ENCODE data around the gene RAB42.

Gene RAB42

DNA sequence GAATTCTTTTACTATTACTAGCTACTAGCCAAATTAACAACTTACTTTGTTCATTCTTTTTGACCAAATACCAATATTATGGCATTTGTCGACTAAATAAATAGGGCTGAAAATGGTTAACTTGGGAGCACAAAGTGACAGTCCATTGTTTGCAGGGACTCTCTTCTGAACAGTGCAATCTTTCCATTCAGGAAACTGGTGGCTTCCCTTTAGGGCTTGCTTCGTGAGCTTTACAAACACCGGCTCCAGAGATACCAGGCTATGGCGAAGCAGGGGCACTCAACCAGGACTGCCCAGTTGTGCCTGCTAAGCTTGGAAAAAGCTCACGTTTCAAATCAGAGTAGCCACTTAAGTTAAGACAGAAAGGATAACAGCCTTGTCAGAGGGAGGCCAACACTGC lies 12.3 kb downstream of the RAB42 start:
- H3K9ac ChIP-seq (ENCODE audit: low read length): no peak overlapping the region
- no peak overlapping the region for H3K14ac ChIP-seq (ENCODE audit: low read length)
- no peak overlapping the region for H4K8ac ChIP-seq (ENCODE audit: low read depth, low read length)
- no peaks in the 10 kb centered on the region for H3K79me2 ChIP-seq (ENCODE audit: control insufficient read depth, insufficient read depth, low read length, poor library complexity)
- H3K79me1 ChIP-seq (ENCODE audit: low read length): peaks cover 7% of the 10 kb centered on the region
- DNase-seq: no peak
- no peak overlapping the region for H2AFZ ChIP-seq (ENCODE audit: insufficient read depth, low read length, poor library complexity)
- H2AK5ac ChIP-seq (ENCODE audit: low read length): no peak overlapping the region
- H3K27ac ChIP-seq (ENCODE audit: low read depth, low read length): peak overlapping the region; percentile 31
- peak overlapping the region; percentile 18 for H2BK5ac ChIP-seq (ENCODE audit: low read depth, low read length, poor library complexity)
- peak overlapping the region; percentile 4 for H4K91ac ChIP-seq (ENCODE audit: low read depth, low read length)
- H3K27me3 ChIP-seq (ENCODE audit: insufficient read depth, low read length): no peaks in the 10 kb centered on the region
- H2BK120ac ChIP-seq (ENCODE audit: insufficient read depth, low read length, poor library complexity): peak overlapping the region; percentile 52
- no peak overlapping the region for H3K4me2 ChIP-seq (ENCODE audit: low read length)
- no peak overlapping the region for H3K4me3 ChIP-seq (ENCODE audit: low read depth, low read length)
- peaks cover 14 to 15% of the 10 kb centered on the region in 2 experiments for H3K36me3 ChIP-seq (ENCODE audit: control insufficient read depth in 1 of 2, insufficient read depth in 2 of 2, low read length in 2 of 2)
- no peak overlapping the region for H4K12ac ChIP-seq (ENCODE audit: low read depth, low read length)
- H3K9me3 ChIP-seq (ENCODE audit: insufficient read depth, low read depth, low read length): no peaks in the 10 kb centered on the region
- H3K23ac ChIP-seq (ENCODE audit: low read length): no peak overlapping the region
- peak overlapping the region; percentile 29 for H2BK12ac ChIP-seq (ENCODE audit: low read length)
- no peak overlapping the region for H3K18ac ChIP-seq (ENCODE audit: low read length)
- H3K4me1 ChIP-seq (ENCODE audit: control insufficient read depth in 1 of 2, insufficient read depth in 2 of 2, low read length in 2 of 2): peaks cover 20 to 24% of the 10 kb centered on the region in 2 experiments
- no peak overlapping the region for H3K4ac ChIP-seq (ENCODE audit: low read depth, low read length)
- no CpG with 5 or more reads among the region's 5 CpGs for WGBS (ENCODE audit: extremely low coverage, insufficient coverage, insufficient read length)

DNA sequence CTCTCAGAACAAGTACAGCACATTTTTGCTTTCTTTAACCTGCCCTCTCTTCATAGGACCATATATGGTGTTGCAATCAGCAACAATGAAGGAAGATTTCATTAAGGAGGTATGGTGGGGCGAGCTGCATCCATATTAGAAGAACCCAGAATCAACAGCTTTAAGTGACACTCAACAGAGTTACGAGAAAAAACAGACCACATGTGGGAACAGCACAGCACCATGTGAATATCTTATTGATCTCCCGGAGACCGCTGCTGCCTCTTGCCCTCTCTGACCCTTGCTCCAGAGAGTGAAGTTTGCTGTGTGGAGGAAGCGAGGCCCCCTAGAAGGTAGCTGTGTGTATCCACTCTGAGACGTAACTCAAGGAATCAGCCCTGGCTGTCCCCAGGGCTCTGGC lies 12.9 kb downstream of the RAB42 start:
- Histone ChIP-seq H3K18ac (ENCODE audit: low read length) (no peak overlapping the region), H3K9ac (ENCODE audit: low read length) (no peak overlapping the region), H4K12ac (ENCODE audit: low read depth, low read length) (no peak overlapping the region), H3K79me2 (ENCODE audit: control insufficient read depth, insufficient read depth, low read length, poor library complexity) (no peaks in the 10 kb centered on the region), H3K27me3 (ENCODE audit: insufficient read depth, low read length) (no peaks in the 10 kb centered on the region), H3K9me3 (ENCODE audit: insufficient read depth, low read depth, low read length) (no peaks in the 10 kb centered on the region), H2AFZ (ENCODE audit: insufficient read depth, low read length, poor library complexity) (no peak overlapping the region), H3K4me2 (ENCODE audit: low read length) (peak overlapping the region; percentile 2), H3K4ac (ENCODE audit: low read depth, low read length) (no peak overlapping the region), H3K4me1 (ENCODE audit: control insufficient read depth in 1 of 2, insufficient read depth in 2 of 2, low read length in 2 of 2) (peaks cover 16 to 24% of the 10 kb centered on the region in 2 experiments), H3K79me1 (ENCODE audit: low read length) (peaks cover 3% of the 10 kb centered on the region), H3K36me3 (ENCODE audit: control insufficient read depth in 1 of 2, insufficient read depth in 2 of 2, low read length in 2 of 2) (peaks cover 15 to 16% of the 10 kb centered on the region in 2 experiments), H3K4me3 (ENCODE audit: low read depth, low read length) (no peak overlapping the region), H3K23ac (ENCODE audit: low read length) (no peak overlapping the region), H2AK5ac (ENCODE audit: low read length) (no peak overlapping the region), H4K91ac (ENCODE audit: low read depth, low read length) (no peak overlapping the region), H3K14ac (ENCODE audit: low read length) (no peak overlapping the region), H2BK120ac (ENCODE audit: insufficient read depth, low read length, poor library complexity) (no peak overlapping the region), H4K8ac (ENCODE audit: low read depth, low read length) (no peak overlapping the region), H2BK5ac (ENCODE audit: low read depth, low read length, poor library complexity) (no peak overlapping the region), H3K27ac (ENCODE audit: low read depth, low read length) (peak overlapping the region; percentile 31), H2BK12ac (ENCODE audit: low read length) (no peak overlapping the region)
- DNase-seq: no peak
- WGBS (ENCODE audit: extremely low coverage, insufficient coverage, insufficient read length): no CpG with 5 or more reads among the region's 6 CpGs

- no peaks in the 10 kb centered on the region for H3K79me2 ChIP-seq (ENCODE audit: control insufficient read depth, insufficient read depth, low read length, poor library complexity)
- no peak overlapping the region for H3K27ac ChIP-seq (ENCODE audit: low read depth, low read length)
- H4K8ac ChIP-seq (ENCODE audit: low read depth, low read length): no peak overlapping the region
- WGBS (ENCODE audit: extremely low coverage, insufficient coverage, insufficient read length): no CpG with 5 or more reads among the region's 2 CpGs
- H3K27me3 ChIP-seq (ENCODE audit: insufficient read depth, low read length): no peaks in the 10 kb centered on the region
- H3K4me1 ChIP-seq (ENCODE audit: control insufficient read depth in 1 of 2, insufficient read depth in 2 of 2, low read length in 2 of 2): peaks cover 15 to 20% of the 10 kb centered on the region in 2 experiments
- H3K9ac ChIP-seq (ENCODE audit: low read length): peak overlapping the region; percentile 59
- H3K4me3 ChIP-seq (ENCODE audit: low read depth, low read length): no peak overlapping the region
- H3K4ac ChIP-seq (ENCODE audit: low read depth, low read length): no peak overlapping the region
- H2BK120ac ChIP-seq (ENCODE audit: insufficient read depth, low read length, poor library complexity): no peak overlapping the region
- H3K9me3 ChIP-seq (ENCODE audit: insufficient read depth, low read depth, low read length): no peaks in the 10 kb centered on the region
- peaks cover 17 to 18% of the 10 kb centered on the region in 2 experiments for H3K36me3 ChIP-seq (ENCODE audit: control insufficient read depth in 1 of 2, insufficient read depth in 2 of 2, low read length in 2 of 2)
- no peak overlapping the region for H4K91ac ChIP-seq (ENCODE audit: low read depth, low read length)
- no peak overlapping the region for H3K18ac ChIP-seq (ENCODE audit: low read length)
- no peak overlapping the region for H2BK5ac ChIP-seq (ENCODE audit: low read depth, low read length, poor library complexity)
- H4K12ac ChIP-seq (ENCODE audit: low read depth, low read length): no peak overlapping the region
- H3K23ac ChIP-seq (ENCODE audit: low read length): no peak overlapping the region
- no peak overlapping the region for H3K4me2 ChIP-seq (ENCODE audit: low read length)
- H2AK5ac ChIP-seq (ENCODE audit: low read length): no peak overlapping the region
- H2BK12ac ChIP-seq (ENCODE audit: low read length): no peak overlapping the region
- peak in 1 of 2 donors; percentile 46 for DNase-seq
- H3K79me1 ChIP-seq (ENCODE audit: low read length): peaks cover 2% of the 10 kb centered on the region
- no peak overlapping the region for H3K14ac ChIP-seq (ENCODE audit: low read length)
- no peak overlapping the region for H2AFZ ChIP-seq (ENCODE audit: insufficient read depth, low read length, poor library complexity)
Measured at GRCh38 chr1:28606771-28607170, 14.7 kb downstream of the RAB42 start.

- Histone ChIP-seq H2AFZ (ENCODE audit: insufficient read depth, low read length, poor library complexity) (no peak overlapping the region), H3K9me3 (ENCODE audit: insufficient read depth, low read depth, low read length) (no peaks in the 10 kb centered on the region), H3K9ac (ENCODE audit: low read length) (no peak overlapping the region), H3K79me1 (ENCODE audit: low read length) (no peaks in the 10 kb centered on the region), H3K4me3 (ENCODE audit: low read depth, low read length) (no peak overlapping the region), H4K12ac (ENCODE audit: low read depth, low read length) (no peak overlapping the region), H3K4ac (ENCODE audit: low read depth, low read length) (no peak overlapping the region), H3K23ac (ENCODE audit: low read length) (no peak overlapping the region), H3K4me1 (ENCODE audit: control insufficient read depth in 1 of 2, insufficient read depth in 2 of 2, low read length in 2 of 2) (no peaks in the 10 kb centered on the region), H4K8ac (ENCODE audit: low read depth, low read length) (no peak overlapping the region), H2AK5ac (ENCODE audit: low read length) (no peak overlapping the region), H3K36me3 (ENCODE audit: control insufficient read depth in 1 of 2, insufficient read depth in 2 of 2, low read length in 2 of 2) (peaks cover 24 to 26% of the 10 kb centered on the region in 2 experiments), H3K4me2 (ENCODE audit: low read length) (no peak overlapping the region), H2BK12ac (ENCODE audit: low read length) (no peak overlapping the region), H3K27me3 (ENCODE audit: insufficient read depth, low read length) (no peaks in the 10 kb centered on the region), H4K91ac (ENCODE audit: low read depth, low read length) (no peak overlapping the region), H3K79me2 (ENCODE audit: control insufficient read depth, insufficient read depth, low read length, poor library complexity) (no peaks in the 10 kb centered on the region), H3K27ac (ENCODE audit: low read depth, low read length) (no peak overlapping the region), H2BK5ac (ENCODE audit: low read depth, low read length, poor library complexity) (no peak overlapping the region), H2BK120ac (ENCODE audit: insufficient read depth, low read length, poor library complexity) (no peak overlapping the region), H3K14ac (ENCODE audit: low read length) (no peak overlapping the region), H3K18ac (ENCODE audit: low read length) (no peak overlapping the region)
- WGBS (ENCODE audit: extremely low coverage, insufficient coverage, insufficient read length): no CpG with 5 or more reads among the region's 5 CpGs
- DNase-seq: no peak
Measured at GRCh38 chr1:28613175-28613574, 21.1 kb downstream of the RAB42 start.

All from trophoblast cell (in vitro differentiated cells and primary cell).